GM21360 (cell line): ENCODE measurements around the gene IFI16.

Source experiments
- ATAC-seq: cut with Tn5 transposase; IDR thresholded peaks from one replicate; pipeline ENCODE4 v1.9.1; 2021; ENCODE audit warnings: mild to moderate bottlenecking, moderate library complexity; ENCODE audit not compliant: unreplicated experiment

The IFI16 gene

GRCh38 chr1:159009704-159010361 is at the start of gene IFI16:
Gene IFI16 (plus strand): TSS chr1:159009907. CDS start chr1:159014681, 4,774 bp downstream.
- peak; percentile 75 for ATAC-seq

GRCh38 chr1:158961178-158961577 is 48.5 kb upstream of the IFI16 start:
- ATAC-seq = no peak

DNA sequence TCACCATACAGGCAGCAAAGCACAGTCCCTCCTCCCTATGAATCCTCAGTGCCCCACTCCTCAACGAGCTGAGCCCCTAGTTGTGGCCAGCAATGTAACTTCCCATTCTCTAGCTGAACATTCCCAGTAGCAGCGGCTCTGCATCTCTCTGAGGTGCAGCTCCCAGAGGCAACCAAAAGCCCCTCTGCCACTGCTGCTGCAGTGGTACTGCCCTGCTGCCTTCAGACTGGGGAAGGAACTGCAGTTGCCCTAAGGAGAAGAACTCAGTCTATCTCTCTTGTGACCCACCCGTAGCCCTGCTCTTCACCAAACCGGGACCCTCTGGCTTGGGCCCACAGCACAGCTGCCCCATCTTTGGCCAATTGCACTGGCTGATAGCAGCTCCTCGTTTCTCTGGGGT is 46.7 kb upstream of the IFI16 start:
- no peak for ATAC-seq

DNA sequence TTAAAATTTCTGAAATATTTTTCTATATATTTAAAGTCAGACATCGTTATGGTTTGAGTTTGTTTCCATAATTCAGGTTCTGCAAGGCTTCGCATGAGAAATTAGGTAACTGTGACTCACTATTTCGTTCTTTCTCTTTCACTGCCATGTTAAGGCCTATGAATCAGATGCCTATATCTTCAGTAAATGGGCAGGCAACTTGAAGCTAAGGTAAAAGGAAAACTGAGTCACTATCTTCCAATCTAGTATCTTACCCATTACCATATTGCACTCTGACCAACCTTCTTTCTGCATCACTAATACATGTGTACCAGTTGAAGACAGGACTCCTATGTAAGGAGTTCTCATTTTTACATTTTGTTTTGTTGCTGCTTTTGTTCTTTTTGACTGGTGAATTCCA is 40.5 kb upstream of the IFI16 start:
- ATAC-seq = no peak

DNA sequence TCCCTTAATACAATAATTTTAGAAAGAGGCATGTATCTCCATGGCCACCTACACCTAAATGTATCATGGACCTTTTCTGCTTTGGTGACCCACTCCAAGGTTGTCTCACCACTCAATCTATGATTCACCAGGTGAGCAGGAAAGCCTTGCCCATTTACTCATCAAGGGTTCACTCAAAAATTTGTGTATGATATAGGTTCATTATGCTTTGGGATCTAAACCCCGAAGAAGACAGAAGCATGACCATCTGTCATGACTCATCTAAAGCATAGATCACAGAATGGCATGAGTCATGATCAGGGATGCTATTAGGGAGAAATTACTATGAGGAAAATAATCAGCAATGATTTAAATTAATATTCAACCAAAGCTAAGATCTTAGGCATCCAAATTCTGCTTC is 39.9 kb upstream of the IFI16 start:
- no peak for ATAC-seq

DNA sequence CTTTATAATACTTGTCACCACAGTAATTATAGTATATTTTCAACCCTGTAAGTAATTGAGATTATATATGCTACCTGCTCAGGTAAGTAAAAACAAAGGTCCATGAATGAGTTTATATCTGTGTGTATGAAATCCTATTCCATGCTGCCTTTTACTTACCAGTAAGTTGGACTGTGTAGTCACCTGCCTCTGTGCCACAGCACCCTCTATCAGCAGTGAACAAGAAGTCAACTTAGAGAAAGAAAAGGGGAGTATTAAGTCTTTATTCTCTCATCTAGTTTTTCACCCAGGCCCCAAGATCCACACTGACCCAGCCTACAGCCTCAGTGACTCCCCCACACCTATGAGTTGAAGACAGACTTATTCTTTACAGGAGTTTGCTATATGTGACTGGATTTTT is 36.9 kb upstream of the IFI16 start:
- ATAC-seq = no peak

- no peak for ATAC-seq
These were observed 33.5 kb upstream of the IFI16 start for GRCh38 chr1:158976219-158976618.

DNA sequence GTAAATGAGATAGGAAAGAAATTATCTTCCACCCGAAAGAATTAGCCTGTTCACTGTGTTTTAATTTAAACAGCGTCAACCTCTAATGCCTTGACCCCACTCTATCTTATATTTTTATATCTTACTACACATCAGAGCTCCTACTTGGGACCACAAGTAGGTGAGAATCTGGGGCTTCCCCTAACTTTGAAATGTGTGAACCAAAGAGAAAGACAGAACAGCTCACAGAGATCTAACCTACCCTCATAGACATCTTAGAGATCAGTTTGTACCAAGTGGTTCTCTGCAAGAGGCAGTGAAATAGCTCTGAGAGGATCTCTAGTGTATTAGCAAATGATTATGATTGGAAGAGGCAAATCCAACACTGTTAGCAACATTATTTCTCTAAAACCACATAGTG is 31.0 kb upstream of the IFI16 start:
- ATAC-seq = no peak

DNA sequence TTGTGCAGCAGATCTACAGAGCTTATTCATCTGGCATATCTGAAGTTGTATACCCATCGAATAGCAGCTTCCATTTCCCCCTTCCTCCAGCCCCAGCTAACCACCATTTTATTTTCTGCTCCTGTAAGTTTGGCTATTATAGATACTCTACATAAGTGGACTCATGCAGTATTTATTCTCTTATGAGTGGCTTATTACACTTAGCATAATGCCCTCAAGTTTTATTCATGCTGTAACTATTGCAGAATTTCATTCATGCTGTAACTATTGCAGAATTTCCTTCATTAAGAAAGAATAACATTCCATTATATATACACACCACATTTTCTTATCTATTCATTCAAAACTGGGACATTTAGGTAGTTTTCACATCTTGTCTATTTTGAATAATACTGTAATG is 30.5 kb upstream of the IFI16 start:
- no peak for ATAC-seq

GRCh38 chr1:158983235-158983634 is 26.5 kb upstream of the IFI16 start:
- ATAC-seq = no peak

DNA sequence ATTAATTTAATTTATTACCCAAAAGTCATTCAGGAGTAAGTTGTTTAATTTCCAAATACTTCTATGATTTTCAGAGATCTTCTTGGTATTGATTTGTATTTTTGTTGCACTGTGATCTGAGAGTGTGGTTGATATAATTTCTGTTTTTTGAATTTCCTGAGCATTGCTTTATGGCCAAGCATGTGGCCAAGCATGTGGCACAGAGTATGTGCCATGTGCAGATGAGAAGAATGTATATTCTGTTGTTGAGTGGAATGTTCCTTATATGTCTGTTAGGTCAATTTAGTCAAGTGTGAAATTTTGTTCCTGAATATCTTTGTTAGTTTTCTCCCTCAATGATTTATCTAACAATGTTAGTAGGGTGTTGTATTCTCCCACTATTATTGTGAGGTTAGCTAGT is 25.3 kb upstream of the IFI16 start:
- ATAC-seq = no peak

DNA sequence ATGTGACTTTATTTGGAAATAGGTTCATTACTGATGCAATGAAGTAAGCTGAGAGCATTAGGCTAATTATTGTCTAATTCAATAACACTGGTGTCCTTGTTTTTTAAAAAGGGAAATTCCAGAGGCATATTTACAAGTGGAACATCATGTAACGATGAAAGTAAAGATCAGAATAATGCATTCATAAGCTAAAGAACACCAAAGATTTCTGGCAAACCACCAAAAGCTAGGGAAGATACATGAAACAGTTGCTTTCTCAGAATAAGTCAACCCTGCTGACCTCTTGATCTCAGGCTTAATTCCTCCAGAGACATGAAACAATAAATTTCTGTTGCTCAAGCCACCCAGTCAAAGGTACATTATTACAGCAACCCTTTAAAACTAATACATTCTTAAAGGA is 20.3 kb upstream of the IFI16 start:
- ATAC-seq = no peak

GRCh38 chr1:158992787-158993312 is 16.9 kb upstream of the IFI16 start:
- no peak for ATAC-seq

- no peak for ATAC-seq
These were observed 12.7 kb upstream of the IFI16 start for GRCh38 chr1:158996998-158997397.

GRCh38 chr1:158998037-158998780 is 11.5 kb upstream of the IFI16 start:
- ATAC-seq = no peak

DNA sequence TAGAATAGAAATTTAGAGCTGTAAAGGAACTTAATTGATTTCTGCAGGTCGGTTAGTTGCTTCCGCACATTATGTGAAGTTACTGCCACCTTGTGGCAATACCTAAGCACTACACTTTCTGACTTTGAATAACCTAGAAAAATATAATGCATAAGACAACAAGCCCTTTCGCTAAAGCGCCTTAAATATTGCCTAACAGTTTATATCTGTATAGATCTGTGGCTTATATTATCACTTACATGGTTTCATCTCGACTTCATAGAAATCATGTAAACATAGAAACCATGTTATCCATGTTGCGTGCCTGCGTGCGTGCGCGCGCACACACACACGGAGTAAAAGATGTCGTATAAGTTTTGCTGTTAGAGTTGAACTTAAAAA is 10.9 kb upstream of the IFI16 start:
- ATAC-seq = no peak

- no peak for ATAC-seq
These were observed 10.2 kb upstream of the IFI16 start for GRCh38 chr1:158999316-159000069.

- ATAC-seq = no peak
These were observed 9.7 kb upstream of the IFI16 start for GRCh38 chr1:159000070-159000409.

GRCh38 chr1:159000625-159001024 is 9.1 kb upstream of the IFI16 start:
- ATAC-seq = no peak

DNA sequence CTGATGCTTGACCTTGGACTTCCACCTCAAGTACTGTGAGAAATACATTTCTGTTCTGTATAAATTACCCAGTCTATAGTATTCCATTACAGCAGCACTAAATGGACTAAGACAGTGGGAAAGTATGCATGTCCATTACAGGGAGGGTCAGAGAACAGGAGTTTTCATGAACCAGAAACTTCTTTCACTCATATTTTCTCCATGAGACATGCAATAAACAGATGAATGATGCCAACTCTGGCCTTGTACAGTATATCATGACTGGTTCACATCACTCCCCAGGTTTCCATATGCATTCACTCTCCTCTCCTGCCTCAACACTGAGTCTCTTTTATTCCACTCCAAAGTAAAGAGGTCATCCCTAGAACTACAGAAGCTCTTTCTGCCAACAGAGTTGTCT is 4.5 kb upstream of the IFI16 start:
- ATAC-seq = no peak

GRCh38 chr1:159005676-159006075 is 4.0 kb upstream of the IFI16 start:
- no peak for ATAC-seq
